Activated CD4-positive, alpha-beta memory T cell treated with anti-CD3 and anti-CD28 coated beads, Interleukin-2, amount 10 ng/mL, durations not matched to agents 7 days and 5 days (primary cell): ENCODE data around the gene NUCB1. TPM values are rescaled to one million over a fixed set of nuclear protein-coding genes. Genes with fewer than 3 reads are reported as not detected.
A peak's percentile ranks its signal among the peaks of the same experiment; 100 is the strongest.
"Not testable (repeated sequence)": the region's sequence is repeated elsewhere in the genome, so short reads cannot be mapped to it uniquely, and the experiment has no call there.

Experiments
- CTCF ChIA-PET: fragments of 350-600 bp; sonication (Branson Sonifier 250); formaldehyde crosslinking; loops from one replicate; lab custom pipeline; 2021; ENCODE audit warnings: antibody characterized with exemption, inconsistent platforms; lab: Charles Lee
- POLR2A ChIA-PET: fragments of 350-600 bp; sonication (Branson Sonifier 250); formaldehyde crosslinking; loops from one replicate; lab custom pipeline; 2021; ENCODE audit warnings: antibody characterized with exemption; lab: Charles Lee
- DNase-seq: peaks from one replicate; pipeline ENCODE4 v3.0.0-alpha.2; 2020
- H3K27ac Mint-ChIP-seq: one replicate; pipeline ENCODE4 v1.8.0; 2021; ENCODE audit warnings: mild to moderate bottlenecking, mixed read lengths
- H3K27me3 Mint-ChIP-seq: one replicate; pipeline ENCODE4 v1.8.0; 2021; ENCODE audit warnings: mixed read lengths
- H3K36me3 Mint-ChIP-seq: one replicate; pipeline ENCODE4 v1.8.0; 2021; ENCODE audit warnings: low read depth, mixed read lengths
- H3K4me1 Mint-ChIP-seq: one replicate; pipeline ENCODE4 v1.8.0; 2021; ENCODE audit warnings: mixed read lengths
- H3K4me3 Mint-ChIP-seq: one replicate; pipeline ENCODE4 v1.8.0; 2021; ENCODE audit warnings: mild to moderate bottlenecking, mixed read lengths
- H3K9me3 Mint-ChIP-seq: one replicate; pipeline ENCODE4 v1.8.0; 2021; ENCODE audit warnings: mixed read lengths
- total RNA-seq, 2 experiments: library from RNA; stranded (reverse); gene quantifications; one replicate each; pipeline ENCODE4 v1.2.3, GENCODE V29; 2021

NUCB1 gene
- total RNA-seq, 2 experiments from 2014 or later = 287 to 300 TPM

DNA sequence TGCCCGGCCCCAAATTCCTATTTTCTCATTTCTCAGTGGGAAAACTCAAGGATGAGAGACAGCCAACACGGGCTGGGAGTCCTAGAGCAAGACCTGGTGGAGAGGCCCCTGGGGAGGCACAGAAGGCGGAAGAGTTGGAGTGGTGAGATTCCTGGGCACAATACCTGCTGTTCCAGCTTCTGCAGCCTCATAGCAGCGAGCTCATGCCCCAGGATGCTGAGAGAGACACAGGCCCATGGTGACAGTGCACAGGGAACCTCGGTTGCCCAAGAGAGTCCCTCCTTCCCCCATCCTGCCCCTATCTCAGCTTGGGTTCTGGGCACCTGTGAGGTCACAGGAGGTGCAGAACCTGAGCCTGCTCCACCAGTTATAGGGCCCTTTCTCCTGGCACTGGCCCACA is 2.9 kb upstream of the NUCB1 start:
- Mint-ChIP-seq H3K9me3 (no peaks in the 10 kb centered on the region), H3K4me3 (no peak overlapping the region), H3K27me3 (peaks cover 17% of the 10 kb centered on the region), H3K4me1 (peaks cover 32% of the 10 kb centered on the region), H3K36me3 (peaks cover 16% of the 10 kb centered on the region), H3K27ac (no peak overlapping the region)
- POLR2A ChIA-PET = interaction anchor here (5.2 kb wide), 1 partner anchor 22 kb away, joined by 43 read pairs; the partner anchor contains the start of gene PPP1R15A
- no peak for DNase-seq
- CTCF ChIA-PET = interaction anchor here (1.3 kb wide), 1 partner anchor 50 kb away, joined by 3 read pairs; no protein-coding TSS in a partner anchor

DNA sequence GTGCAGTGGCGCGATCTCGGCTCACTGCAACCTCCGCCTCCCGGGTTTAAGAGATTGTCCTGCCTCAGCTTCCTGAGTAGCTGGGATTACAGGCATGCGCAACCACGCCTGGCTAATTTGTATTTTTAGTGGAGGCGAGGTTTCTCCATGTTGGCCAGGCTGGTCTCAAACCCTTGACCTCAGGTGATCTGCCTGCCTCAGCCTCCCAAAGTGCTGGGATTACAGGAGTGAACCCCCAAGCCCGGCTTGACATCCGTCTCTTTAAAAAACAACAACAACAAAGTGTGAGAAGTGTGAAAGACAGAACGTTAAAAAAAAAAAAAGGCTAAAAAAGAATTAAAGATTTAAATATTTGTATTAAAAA is 744 bp upstream of the NUCB1 start:
- ChIA-PET POLR2A (interaction anchor here (0.8 to 4.8 kb wide), 11 partner anchors 13 to 94 kb away, joined by 3 to 125 read pairs (median 9); partner anchors contain the start of genes DHDH, FTL, GYS1 and PPP1R15A), CTCF (interaction anchor here (1.0 to 2.3 kb wide), 11 partner anchors 12 to 104 kb away, joined by 3 to 21 read pairs (median 5); partner anchors contain the start of genes GYS1, PPP1R15A and RUVBL2)
- H3K4me1 Mint-ChIP-seq = peaks cover 42% of the 10 kb centered on the region
- not testable (repeated sequence) for H3K4me3 Mint-ChIP-seq, H3K9me3 Mint-ChIP-seq, DNase-seq
- H3K27ac Mint-ChIP-seq = peak overlapping the region; percentile 59
- H3K27me3 Mint-ChIP-seq = peaks cover 11% of the 10 kb centered on the region
- H3K36me3 Mint-ChIP-seq = peaks cover 28% of the 10 kb centered on the region

DNA sequence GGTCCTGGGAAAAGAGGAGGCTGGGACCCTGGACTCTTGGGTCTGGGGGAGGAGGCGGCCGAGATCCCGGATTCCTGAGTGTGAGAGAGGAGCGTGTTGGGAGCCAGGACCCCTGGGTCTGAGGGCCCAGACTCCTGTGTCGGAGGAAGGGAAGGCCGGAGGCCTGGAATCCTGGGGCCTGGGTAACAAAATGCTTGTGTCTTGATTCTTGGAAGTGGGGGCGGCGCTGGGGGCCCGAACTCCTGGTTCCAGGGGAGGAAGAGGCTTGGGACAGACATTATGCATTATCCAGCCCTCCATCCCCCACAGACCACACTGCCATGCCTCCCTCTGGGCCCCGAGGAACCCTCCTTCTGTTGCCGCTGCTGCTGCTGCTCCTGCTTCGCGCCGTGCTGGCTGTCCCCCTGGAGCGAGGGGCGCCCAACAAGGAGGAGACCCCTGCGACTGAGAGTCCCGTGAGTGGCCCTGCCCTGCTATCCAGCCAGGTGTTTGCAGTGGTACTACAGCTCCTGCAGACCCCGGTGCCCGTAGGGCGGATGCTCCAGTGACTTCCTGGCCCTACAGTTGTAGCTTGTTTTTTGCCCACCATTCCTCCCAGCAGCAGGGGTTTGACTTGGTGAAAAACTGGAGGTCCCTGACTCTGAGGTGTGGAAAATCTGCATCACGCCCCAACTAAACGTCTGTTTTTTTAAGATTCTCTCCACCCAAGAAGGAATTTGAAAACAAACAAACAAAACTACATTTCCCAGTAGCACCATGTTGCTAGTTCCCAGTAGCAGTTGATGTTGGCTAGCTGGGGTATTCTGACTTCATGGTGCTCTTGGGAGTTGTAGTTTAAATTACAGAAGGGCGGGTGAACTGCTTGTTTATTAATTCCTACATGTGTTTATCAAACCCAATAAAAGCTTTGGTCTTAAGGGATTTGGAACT is 630 bp downstream of the NUCB1 start:
- POLR2A ChIA-PET = interaction anchor here (0.7 to 4.8 kb wide), 21 partner anchors 10 to 176 kb away, joined by 3 to 125 read pairs (median 4); partner anchors contain the start of genes BAX, BCAT2, DHDH and FTL
- CTCF ChIA-PET = interaction anchor here (0.6 to 2.3 kb wide), 17 partner anchors 10 to 117 kb away, joined by 3 to 21 read pairs (median 4); partner anchors contain the start of genes DHDH, GYS1, PPP1R15A and RUVBL2
- Mint-ChIP-seq H3K27me3 (no peaks in the 10 kb centered on the region), H3K4me3 (peak overlapping the region; percentile 96), H3K4me1 (peaks cover 36% of the 10 kb centered on the region), H3K27ac (peak overlapping the region; percentile 94), H3K9me3 (no peaks in the 10 kb centered on the region), H3K36me3 (peaks cover 41% of the 10 kb centered on the region)
- peak; percentile 37 for DNase-seq

DNA sequence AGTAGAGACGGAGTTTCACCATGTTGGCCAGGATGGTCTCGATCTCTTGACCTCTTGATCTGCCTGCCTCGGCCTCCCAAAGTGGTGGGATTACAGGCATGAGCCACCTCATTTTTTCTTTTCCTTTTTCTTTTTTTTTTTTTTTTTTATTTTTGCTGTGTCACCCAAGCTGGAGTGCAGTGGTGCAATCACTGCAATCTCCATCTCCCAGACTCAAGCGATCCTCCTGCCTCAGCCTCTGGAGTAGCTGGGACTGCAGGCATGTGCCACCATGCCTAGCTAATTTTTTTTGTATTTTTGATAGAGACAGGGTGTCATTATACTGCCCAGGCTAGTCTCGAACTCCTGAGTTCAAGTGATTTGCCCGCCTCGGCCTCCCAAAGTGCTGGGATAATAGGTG is 2.2 kb downstream of the NUCB1 start:
- Mint-ChIP-seq H3K4me1 (peaks cover 30% of the 10 kb centered on the region), H3K36me3 (peaks cover 51% of the 10 kb centered on the region), H3K27ac (peak overlapping the region; percentile 16)
- H3K4me3 Mint-ChIP-seq, H3K27me3 Mint-ChIP-seq, H3K9me3 Mint-ChIP-seq, DNase-seq: not testable (repeated sequence)
- POLR2A ChIA-PET = interaction anchor here (4.8 kb wide), 1 partner anchor 28 kb away, joined by 125 read pairs; the partner anchor contains the start of gene PPP1R15A
- CTCF ChIA-PET = interaction anchor here (1.6 kb wide), 1 partner anchor 59 kb away, joined by 5 read pairs; no protein-coding TSS in a partner anchor

DNA sequence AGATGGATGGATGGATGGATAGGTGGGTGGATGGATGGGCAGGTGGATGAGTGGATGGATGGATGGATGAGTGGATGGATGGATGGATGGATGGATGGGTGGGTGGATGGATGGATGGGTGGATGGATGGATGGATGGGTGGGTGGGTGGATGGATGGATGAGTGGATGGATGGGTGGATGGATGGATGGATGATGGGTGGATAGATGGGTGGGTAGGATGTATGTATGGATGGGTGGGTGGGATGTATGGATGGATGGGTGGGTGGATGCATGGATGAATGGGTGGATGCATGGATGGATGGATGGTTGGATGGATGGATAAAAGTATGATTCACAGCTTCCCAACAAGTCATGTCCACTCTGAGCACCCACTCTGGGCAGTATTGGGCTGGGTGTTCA is 3.7 kb downstream of the NUCB1 start:
- POLR2A ChIA-PET = interaction anchor here (1.2 kb wide), 1 partner anchor 51 kb away, joined by 4 read pairs; the partner anchor contains the start of gene BAX
- DNase-seq, H3K27me3 Mint-ChIP-seq, CTCF ChIA-PET, H3K9me3 Mint-ChIP-seq, H3K27ac Mint-ChIP-seq, H3K4me3 Mint-ChIP-seq: not testable (repeated sequence)
- peaks cover 59% of the 10 kb centered on the region for H3K36me3 Mint-ChIP-seq
- peaks cover 30% of the 10 kb centered on the region for H3K4me1 Mint-ChIP-seq

DNA sequence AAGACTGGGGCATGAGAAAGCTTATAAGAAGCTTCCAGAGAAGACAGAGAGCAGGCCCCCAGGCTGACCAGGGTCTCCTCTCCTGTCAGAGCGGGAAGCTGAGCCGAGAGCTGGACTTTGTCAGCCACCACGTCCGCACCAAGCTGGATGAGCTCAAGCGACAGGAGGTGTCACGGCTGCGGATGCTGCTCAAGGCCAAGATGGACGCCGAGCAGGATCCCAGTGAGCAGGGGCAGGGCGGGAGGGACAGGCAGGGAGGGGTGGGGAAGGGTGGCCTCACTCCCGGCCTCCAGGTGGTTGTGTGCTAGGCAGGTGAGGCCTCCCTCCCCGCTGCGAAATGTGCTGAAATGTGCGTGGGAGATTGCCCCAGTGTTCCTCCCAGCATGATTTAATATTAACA is 5.6 kb downstream of the NUCB1 start:
- Mint-ChIP-seq H3K9me3 (no peaks in the 10 kb centered on the region), H3K4me3 (no peak overlapping the region), H3K27ac (no peak overlapping the region), H3K4me1 (peaks cover 23% of the 10 kb centered on the region), H3K27me3 (no peaks in the 10 kb centered on the region), H3K36me3 (peaks cover 67% of the 10 kb centered on the region)
- ChIA-PET CTCF (no interaction called here), POLR2A (interaction anchor here (1.5 to 1.8 kb wide), 3 partner anchors 10 to 30 kb away, joined by 4 to 6 read pairs (median 5); no protein-coding TSS in a partner anchor)
- DNase-seq = no peak

DNA sequence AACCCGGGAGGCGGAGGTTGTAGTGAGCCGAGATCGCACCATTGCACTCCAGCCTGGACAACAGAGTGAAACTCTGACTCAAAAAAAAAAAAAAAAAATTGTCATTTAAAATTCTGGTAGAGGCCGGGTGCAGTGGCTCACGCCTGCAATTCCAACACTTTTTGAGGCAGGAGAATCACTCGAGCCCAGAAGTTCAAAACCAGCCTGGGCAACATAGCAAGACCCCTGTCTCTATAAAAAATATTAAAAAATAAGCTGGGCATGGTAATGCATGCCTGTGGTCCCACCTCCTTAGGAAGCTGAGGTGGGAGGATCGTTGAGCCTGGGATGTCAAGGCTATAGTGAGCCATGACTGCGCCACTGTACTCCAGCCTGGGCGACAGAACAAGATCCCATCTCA is 6.2 kb downstream of the NUCB1 start:
- H3K4me1 Mint-ChIP-seq = peaks cover 18% of the 10 kb centered on the region
- DNase-seq = no peak
- ChIA-PET CTCF (no interaction called here), POLR2A (interaction anchor here (1.5 to 1.8 kb wide), 2 partner anchors 10 to 12 kb away, joined by 4 to 5 read pairs; no protein-coding TSS in a partner anchor)
- no peak overlapping the region for H3K27ac Mint-ChIP-seq
- no peaks in the 10 kb centered on the region for H3K9me3 Mint-ChIP-seq
- no peaks in the 10 kb centered on the region for H3K27me3 Mint-ChIP-seq
- peaks cover 66% of the 10 kb centered on the region for H3K36me3 Mint-ChIP-seq
- H3K4me3 Mint-ChIP-seq = no peak overlapping the region

DNA sequence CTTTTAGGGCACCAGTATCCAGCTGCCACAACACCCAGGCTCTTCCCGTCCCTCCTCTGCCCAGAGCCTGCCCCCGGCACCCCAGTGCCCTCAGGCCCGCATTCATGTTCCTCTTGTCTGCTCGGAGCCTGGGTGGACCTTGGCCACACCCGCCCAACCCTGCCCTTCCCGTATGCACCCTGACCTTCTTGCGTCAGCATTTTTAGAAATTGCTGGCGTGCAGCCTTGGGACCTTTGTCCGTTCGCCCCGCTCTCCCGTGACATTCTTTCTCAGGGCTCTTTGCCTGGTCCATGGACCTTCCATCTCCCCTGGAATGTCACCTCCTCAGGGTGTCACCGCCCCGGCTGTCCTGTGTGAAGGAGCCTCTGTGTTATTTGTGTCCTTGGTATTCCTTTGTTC is 7.6 kb downstream of the NUCB1 start:
- Mint-ChIP-seq H3K36me3 (peaks cover 66% of the 10 kb centered on the region), H3K27me3 (no peaks in the 10 kb centered on the region), H3K4me1 (peaks cover 7% of the 10 kb centered on the region), H3K4me3 (no peak overlapping the region), H3K27ac (no peak overlapping the region), H3K9me3 (no peaks in the 10 kb centered on the region)
- DNase-seq = no peak
- ChIA-PET POLR2A (no interaction called here), CTCF (no interaction called here)

DNA sequence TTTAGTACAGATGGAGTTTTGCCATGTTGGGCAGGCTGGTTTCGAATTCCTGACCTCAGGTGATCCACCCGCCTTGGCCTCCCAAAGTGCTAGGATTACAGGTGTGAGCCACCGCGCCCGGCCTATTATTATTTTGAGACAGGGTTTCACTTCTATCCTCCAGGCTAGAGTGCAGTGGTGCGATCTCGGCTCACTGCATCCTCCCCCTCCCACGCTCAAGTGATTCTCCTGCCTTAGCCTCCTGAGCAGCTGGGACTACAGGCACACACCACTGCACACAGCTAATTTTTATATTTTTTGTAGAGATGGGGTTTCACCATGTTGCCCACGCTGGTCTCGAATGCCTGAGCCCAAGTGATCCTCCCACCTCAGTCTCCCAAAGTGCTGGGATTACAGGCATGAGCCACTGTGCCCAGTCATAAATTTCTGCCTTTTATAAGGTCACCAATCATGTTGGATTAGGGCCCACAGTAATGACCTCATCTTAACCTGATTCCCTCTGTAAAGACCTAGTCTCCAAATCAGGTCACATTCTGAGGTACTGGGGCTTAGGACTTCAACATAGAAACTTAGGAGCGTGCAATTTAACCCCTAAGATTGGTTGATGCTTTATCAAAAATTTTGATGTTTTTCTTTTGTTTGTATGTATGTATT is 9.4 kb downstream of the NUCB1 start:
- H3K9me3 Mint-ChIP-seq, DNase-seq, H3K4me1 Mint-ChIP-seq, H3K27me3 Mint-ChIP-seq, H3K27ac Mint-ChIP-seq, CTCF ChIA-PET, H3K4me3 Mint-ChIP-seq: not testable (repeated sequence)
- POLR2A ChIA-PET = interaction anchor here (2.0 kb wide), 1 partner anchor 9 kb away, joined by 4 read pairs; no protein-coding TSS in a partner anchor
- H3K36me3 Mint-ChIP-seq = peaks cover 71% of the 10 kb centered on the region

DNA sequence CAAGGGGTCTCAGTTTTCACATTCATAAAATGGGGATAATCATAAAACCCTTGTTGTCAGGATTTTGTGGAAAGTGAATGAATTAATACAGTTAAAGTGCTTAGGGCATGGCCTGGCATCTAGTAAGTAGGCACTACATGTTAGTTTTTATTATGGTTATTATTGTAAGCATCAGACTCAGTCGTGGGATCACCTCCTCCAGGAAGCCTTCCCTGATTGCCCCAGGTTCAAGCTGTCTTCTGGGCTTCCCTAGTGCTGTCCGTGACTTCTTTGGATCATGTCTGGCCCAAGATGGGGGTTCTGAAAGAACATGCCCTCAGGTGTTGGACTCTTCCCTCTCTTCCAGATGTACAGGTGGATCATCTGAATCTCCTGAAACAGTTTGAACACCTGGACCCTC is 10.7 kb downstream of the NUCB1 start:
- no peak for DNase-seq
- peaks cover 63% of the 10 kb centered on the region for H3K36me3 Mint-ChIP-seq
- no peaks in the 10 kb centered on the region for H3K27me3 Mint-ChIP-seq
- CTCF ChIA-PET = interaction anchor here (1.1 kb wide), 1 partner anchor 11 kb away, joined by 4 read pairs; the partner anchor contains the start of gene NUCB1
- H3K4me1 Mint-ChIP-seq = no peaks in the 10 kb centered on the region
- POLR2A ChIA-PET = interaction anchor here (0.7 to 2.0 kb wide), 3 partner anchors 10 to 22 kb away, joined by 3 to 4 read pairs (median 4); no protein-coding TSS in a partner anchor
- H3K9me3 Mint-ChIP-seq = no peaks in the 10 kb centered on the region
- no peak overlapping the region for H3K4me3 Mint-ChIP-seq
- no peak overlapping the region for H3K27ac Mint-ChIP-seq

DNA sequence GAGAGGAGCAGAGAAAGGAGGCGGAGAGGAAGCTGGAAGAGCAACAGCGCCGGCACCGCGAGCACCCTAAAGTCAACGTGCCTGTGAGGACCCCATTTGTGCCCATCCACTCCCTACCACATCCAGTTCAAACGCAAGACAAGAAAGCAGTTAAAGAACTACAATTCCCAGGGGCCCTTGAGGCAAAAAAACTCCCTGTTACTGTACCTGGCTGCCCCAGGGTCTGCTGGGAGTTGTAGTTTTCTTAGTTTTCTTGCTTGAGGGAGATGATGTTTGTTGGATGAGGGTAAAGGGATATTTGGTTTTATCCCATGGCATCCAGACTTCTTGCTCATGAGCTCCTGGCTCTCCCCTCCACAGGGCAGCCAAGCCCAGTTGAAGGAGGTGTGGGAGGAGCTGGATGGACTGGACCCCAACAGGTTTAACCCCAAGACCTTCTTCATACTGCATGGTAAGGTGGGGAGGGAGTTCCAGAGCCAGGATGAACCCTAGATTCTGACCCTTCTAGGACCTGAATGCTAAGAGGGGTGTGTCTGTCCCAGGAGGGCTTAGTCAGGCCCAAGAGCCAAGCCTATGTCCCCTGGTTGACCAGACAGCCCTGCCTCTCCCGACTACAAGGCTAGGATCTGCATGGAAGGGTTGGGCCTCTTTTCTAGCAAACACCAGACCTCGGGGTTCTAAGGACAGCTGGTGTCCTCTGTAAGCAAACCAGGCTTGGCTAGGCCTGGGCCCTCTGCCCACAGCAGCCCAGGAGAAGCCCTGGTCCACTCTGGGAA is 13.2 kb downstream of the NUCB1 start:
- H3K27me3 Mint-ChIP-seq = no peaks in the 10 kb centered on the region
- DNase-seq = no peak
- no peak overlapping the region for H3K27ac Mint-ChIP-seq
- H3K4me1 Mint-ChIP-seq = no peaks in the 10 kb centered on the region
- ChIA-PET POLR2A (interaction anchor here (0.9 to 3.0 kb wide), 4 partner anchors 12 to 41 kb away, joined by 3 to 9 read pairs (median 4); partner anchors contain the start of gene PPP1R15A), CTCF (interaction anchor here (2.0 kb wide), 1 partner anchor 57 kb away, joined by 4 read pairs; no protein-coding TSS in a partner anchor)
- H3K36me3 Mint-ChIP-seq = peaks cover 62% of the 10 kb centered on the region
- no peak overlapping the region for H3K4me3 Mint-ChIP-seq
- H3K9me3 Mint-ChIP-seq = no peaks in the 10 kb centered on the region
